ENCODE measurements around the gene FAM241B.

Gene FAM241B

GRCh38 chr10:69620625-69621024 lies 9.4 kb upstream of the FAM241B start:
- ChIA-PET CTCF (no interaction called here), POLR2A (no interaction called here)
- no peak overlapping the region for H3K4me3 ChIP-seq (ENCODE audit: low read depth, low read length)
- TF ChIP-seq CTCF (IDR thresholded peaks at IDR 0.05; ENCODE audit: insufficient read depth, low read length, missing control alignments): no peak
- no peak for DNase-seq (ENCODE audit: low read depth, low spot score)

- TF ChIP-seq CTCF (IDR thresholded peaks at IDR 0.05; ENCODE audit: insufficient read depth, low read length, missing control alignments): no peak
- H3K4me3 ChIP-seq (ENCODE audit: low read depth, low read length): no peak overlapping the region
- DNase-seq (ENCODE audit: low read depth, low spot score): no peak
- ChIA-PET CTCF (interaction anchor here (0.6 to 5.8 kb wide), 3 partner anchors 15 to 117 kb away, joined by 3 to 57 read pairs (median 4); no protein-coding TSS in a partner anchor), POLR2A (no interaction called here)
These were observed 5.7 kb upstream of the FAM241B start for GRCh38 chr10:69624245-69624786.

- TF ChIP-seq CTCF (IDR thresholded peaks at IDR 0.05; ENCODE audit: insufficient read depth, low read length, missing control alignments): no peak
- no peak overlapping the region for H3K4me3 ChIP-seq (ENCODE audit: low read depth, low read length)
- no peak for DNase-seq (ENCODE audit: low read depth, low spot score)
- ChIA-PET CTCF (interaction anchor here (5.8 kb wide), 1 partner anchor 13 kb away, joined by 57 read pairs; no protein-coding TSS in a partner anchor), POLR2A (no interaction called here)
These were observed 3.2 kb upstream of the FAM241B start for GRCh38 chr10:69626826-69627225.

- CTCF ChIA-PET: interaction anchor here (0.7 to 5.8 kb wide), 13 partner anchors 10 to 329 kb away, joined by 3 to 57 read pairs (median 4); no protein-coding TSS in a partner anchor
- TF ChIP-seq CTCF (IDR thresholded peaks at IDR 0.05; ENCODE audit: insufficient read depth, low read length, missing control alignments): no peak
- POLR2A ChIA-PET: no interaction called here
These were observed 1.2 kb upstream of the FAM241B start for GRCh38 chr10:69628891-69629290.

GRCh38 chr10:69629519-69629896 lies 539 bp upstream of the FAM241B start:
- DNase-seq (ENCODE audit: low read depth, low spot score): no peak
- POLR2A ChIA-PET: no interaction called here
- CTCF ChIA-PET: interaction anchor here (0.7 to 5.8 kb wide), 13 partner anchors 10 to 328 kb away, joined by 3 to 57 read pairs (median 4); no protein-coding TSS in a partner anchor
- no peak overlapping the region for H3K4me3 ChIP-seq (ENCODE audit: low read depth, low read length)
- TF ChIP-seq CTCF (IDR thresholded peaks at IDR 0.05; ENCODE audit: insufficient read depth, low read length, missing control alignments): no peak

More at GRCh38 chr10:69628891-69629290, 1.2 kb upstream of the FAM241B start:
- no peak overlapping the region for H3K4me3 ChIP-seq (ENCODE audit: low read depth, low read length)
- DNase-seq (ENCODE audit: low read depth, low spot score): no peak

GRCh38 chr10:69630651-69631400 lies 779 bp downstream of the FAM241B start:
- ChIA-PET CTCF (interaction anchor here (0.6 to 9.0 kb wide), 3 partner anchors 15 to 115 kb away, joined by 3 to 89 read pairs (median 18); no protein-coding TSS in a partner anchor), POLR2A (no interaction called here)
- H3K4me3 ChIP-seq (ENCODE audit: low read depth, low read length): no peak overlapping the region
- no peak for DNase-seq (ENCODE audit: low read depth, low spot score)
- TF ChIP-seq CTCF (IDR thresholded peaks at IDR 0.05; ENCODE audit: insufficient read depth, low read length, missing control alignments): no peak

All from AG04449 (cell line).